NAMALWA (cell line): ENCODE measurements around the gene EXTL2.
A peak's percentile ranks its signal among the peaks of the same experiment; 100 is the strongest.
"Not testable (repeated sequence)": the region's sequence is repeated elsewhere in the genome, so short reads cannot be mapped to it uniquely, and the experiment has no call there.

Experiments used
- DNase-seq: peaks from one replicate; pipeline ENCODE4 v3.0.0-alpha.2; 2015; ENCODE audit warnings: low spot score

Gene EXTL2

DNA sequence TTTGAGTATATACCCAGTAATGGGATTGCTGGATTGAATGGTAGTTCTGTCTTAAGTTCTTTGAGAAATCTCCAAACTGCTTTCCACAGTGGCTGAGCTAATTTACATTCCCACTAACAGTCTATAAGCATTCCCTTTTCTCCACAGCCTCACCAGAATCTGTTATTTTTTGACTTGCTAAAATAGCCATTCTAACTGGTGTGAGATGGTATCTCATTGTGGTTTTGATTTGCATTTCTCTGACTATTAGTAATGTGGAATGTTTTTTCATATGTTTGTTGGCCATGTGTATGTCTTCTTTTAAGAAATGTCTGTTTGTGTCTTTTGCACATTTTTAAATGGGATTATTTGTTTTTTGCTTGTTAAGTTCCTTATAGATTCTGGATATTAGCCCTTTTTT, 39.5 kb downstream of the EXTL2 start:
- DNase-seq: not testable (repeated sequence)

DNA sequence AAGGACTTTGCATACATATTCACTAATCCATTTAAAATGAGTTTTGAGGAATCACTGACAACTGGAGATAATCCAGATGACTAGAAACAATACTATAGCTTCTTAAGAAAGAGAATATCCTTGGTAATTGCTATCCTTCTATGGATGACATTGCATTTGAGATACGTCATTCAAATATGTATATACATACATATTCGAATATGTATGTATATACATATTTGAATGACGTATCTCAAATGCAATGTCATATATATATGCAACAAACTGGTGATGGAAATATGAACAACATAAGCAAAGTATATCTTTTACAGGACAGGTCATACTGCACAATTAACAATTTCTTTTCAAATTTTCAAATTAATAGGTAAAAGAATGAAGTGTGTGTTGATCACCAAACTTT, 41.7 kb downstream of the EXTL2 start:
- no peak for DNase-seq

DNA sequence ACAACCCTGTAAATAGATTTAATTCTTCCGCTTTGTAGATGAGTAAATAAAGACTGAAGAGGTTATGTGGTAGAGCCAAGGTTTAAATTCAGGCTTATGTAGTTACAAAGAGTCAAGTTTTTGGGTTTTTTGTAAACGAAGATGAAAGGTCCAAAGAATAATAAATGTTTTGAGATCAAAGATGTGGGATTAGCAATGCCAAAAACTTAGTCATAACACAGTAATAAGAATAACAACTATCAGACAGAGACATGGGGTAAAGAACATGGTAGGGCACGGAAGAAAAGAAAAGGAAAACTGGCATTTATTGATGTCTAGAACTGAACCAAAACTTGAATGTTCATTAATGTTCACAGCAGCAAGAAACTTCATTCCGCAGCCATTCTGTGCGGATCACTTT, 42.9 kb downstream of the EXTL2 start:
- no peak for DNase-seq

DNA sequence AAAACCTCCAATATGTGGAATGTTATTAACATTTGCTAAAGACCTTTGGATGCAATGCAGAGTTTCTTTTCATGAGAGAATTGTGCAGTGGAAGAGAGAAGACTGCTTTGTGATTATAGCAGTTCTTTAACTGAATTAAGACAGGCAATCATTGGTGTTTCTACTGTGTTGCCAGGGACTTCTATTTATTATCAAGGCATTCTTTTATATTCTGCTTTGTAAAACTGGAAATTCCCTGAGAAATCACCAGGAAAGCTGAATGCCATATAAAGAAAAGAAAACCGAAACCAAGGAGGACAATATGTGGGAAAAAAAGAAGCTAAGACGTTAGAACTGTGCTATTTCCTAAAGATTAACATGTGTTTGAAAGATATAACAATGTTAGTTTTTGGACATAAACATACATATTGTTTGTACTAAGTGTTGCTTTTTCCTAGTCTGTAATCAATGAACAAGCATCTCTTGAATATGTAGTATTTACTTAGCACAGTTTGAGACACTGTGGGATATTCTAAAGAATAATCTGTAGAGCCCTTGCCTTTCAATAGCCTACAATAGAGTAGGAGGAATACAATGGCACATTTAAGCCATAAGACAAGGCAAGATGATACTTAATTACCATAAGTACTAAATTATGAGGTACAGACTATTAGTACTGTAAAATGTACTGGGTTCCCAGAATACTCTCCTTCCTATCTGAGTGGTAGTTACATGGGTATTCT, 47.1 kb downstream of the EXTL2 start:
- no peak for DNase-seq

DNA sequence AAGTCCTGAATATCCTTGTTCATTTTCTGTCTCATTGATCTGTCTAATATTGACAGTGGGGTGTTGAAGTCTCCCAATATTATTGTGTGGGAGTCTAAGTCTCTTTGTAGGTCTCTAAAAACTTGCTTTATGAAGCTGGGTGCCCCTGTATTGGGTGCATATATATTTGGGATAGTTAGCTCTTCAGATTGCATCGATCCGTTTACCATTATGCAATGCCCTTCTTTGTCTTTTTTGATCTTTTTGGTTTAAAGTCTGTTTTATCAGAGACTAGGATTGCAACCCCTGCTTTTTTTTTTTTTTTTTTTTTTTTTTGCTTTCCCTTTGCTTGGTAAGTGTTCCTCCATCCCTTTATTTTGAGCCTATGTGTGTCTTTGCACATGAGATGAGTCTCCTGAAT, 51.5 kb downstream of the EXTL2 start:
- not testable (repeated sequence) for DNase-seq

DNA sequence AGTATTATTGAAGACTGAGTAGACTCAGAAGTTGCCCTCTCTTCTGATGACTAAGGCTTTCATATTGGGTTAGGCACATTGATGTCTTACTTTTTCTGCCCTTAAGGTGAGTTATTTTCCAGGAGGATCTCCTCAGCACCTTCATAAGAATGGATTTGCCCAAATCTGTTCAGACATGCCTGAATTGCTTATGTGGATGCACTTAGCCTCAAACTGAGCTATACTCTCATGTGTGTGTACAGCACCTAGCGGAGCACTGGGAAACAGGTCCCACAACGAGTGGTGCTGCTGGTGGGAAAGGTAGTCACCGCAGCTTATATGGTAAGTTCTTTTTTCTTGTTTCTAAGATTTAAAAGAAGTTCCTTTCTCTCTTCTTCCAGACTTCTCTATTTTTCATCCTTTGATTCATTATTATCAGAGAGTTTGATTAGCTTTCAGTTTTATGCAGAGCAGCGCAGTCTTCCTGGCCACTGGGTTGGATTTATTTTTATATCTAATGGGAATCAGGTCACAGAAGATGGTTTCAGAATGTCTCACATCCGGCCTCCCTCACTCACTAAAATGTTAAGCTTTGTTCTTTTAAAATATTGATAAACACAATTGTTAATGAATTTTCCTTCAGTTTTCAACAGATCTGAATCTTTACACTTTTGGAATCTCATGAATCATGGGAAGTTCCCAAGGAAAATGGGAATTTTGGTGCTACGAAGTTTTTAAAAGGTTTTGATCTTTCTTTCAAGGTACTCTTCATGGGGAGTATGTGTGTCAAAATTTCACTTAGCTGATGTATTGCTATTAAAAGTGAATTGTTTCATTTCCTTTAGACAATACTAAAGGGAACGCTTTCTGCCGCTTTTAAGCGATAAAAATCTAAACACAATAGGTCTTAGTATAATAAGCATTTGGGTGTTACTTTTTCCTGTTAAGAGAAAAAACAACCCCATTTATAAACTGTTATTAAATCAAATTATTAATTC, 58.5 kb downstream of the EXTL2 start:
- no peak for DNase-seq

DNA sequence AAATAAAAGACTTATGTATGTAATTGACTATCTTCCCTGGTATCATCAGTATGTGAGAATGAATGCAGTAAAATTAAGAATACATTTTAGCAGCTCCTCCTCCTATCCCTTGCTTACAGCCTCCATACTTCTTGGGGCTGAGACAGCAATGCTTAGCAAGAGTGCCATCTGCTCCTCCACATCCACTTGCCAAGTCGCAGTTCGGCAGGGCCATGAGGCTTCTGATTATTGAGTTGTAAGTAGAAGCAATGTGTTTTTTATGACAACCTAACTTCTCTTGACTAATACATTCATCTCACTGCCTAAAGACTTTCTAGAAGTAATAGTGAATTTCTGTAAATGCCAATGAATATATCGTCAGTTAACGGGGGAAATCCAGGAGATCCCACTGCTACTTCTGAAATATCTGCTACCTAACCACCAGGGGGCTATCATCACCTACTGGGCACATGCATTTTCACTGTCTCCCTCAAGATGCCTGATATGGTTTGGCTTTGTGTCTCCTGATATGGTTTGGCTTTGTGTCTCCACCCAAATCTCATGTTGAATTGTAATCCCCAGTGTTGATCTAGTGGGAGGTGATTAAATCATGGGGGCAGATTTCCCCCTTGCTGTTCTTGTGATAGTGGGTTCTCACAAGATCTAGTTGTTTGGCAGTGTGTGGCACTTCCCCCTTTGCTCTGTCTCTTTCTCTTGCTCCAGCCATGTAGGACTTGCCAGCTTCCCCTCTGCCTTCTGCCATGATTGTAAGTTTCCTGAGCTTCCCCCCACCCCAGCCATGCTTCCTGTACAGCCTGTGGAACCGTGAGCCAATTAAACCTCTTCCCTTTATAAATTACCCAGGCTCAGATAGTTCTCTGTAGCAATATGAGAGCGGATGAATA, 59.6 kb downstream of the EXTL2 start:
- peak; percentile 55 for DNase-seq

DNA sequence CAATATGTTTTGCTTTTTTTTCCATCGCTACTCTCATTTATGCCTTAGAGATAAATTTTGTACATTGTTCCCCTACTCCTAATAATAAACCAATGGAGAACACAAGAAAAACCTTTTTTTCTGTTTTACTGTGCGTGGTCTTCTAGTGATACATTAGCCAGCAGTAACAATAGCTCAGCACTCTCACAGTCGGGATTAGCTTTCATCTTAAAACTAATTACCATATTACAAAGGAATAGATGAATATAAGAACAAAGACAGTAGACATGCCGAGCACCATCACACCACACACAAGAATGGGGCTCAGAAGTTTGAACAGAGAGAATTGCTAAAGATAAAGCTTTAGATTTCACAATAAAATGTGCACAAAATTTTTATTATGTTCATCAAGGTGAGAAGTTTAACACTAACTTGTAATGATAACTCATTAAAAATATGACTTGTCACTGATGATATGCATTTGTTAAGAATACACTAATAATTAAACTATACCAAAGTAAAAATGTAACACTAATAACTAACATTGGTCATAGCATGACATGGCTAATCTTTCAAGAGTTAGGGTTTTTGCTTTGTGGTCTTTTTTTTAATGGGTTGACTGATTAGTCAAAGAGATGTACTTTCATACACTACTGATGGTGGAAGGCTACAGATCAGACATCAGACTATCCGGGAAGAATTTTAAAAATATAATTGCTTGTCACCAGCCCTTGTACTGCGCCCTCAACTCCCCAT, 61.8 kb downstream of the EXTL2 start:
- DNase-seq: no peak

DNA sequence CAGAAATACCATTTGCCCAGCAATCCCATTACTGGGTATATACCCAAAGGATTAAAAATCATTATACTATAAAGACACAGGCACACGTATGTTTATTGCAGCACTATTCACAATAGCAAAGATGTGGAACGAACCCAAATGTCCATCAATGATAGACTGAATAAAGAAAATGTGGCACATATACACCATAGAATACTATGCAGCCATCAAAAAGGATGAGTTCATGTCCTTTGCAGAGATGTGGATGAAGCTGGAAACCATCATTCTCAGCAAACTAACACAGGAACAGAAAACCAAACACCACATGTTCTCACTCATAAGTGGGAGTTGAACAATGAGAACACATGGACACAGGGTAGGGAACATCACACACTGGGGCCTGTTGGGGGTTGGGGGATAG, 69.0 kb downstream of the EXTL2 start:
- not testable (repeated sequence) for DNase-seq
